GM12891 (cell line): ENCODE measurements around the gene FMN1.

Experiments
- POLR2A ChIP-seq: IDR thresholded peaks from 2 replicates; pipeline ENCODE4 v1.6.1; 2011; ENCODE audit warnings: low read depth, low read length, control low read depth
- POLR2AphosphoS5 ChIP-seq: IDR thresholded peaks from 2 replicates; pipeline ENCODE4 v1.6.1; 2011; ENCODE audit warnings: low read depth, low read length, control low read depth
- SPI1 ChIP-seq: IDR thresholded peaks from 2 replicates; pipeline ENCODE4 v1.6.1; 2011; ENCODE audit warnings: low read depth, low read length, control low read depth

GRCh38 chr15:33211176-33211808 is 16.8 kb upstream of the FMN1 start:
- TF ChIP-seq SPI1 = no peak
- no peak for TF ChIP-seq POLR2A
- TF ChIP-seq POLR2AphosphoS5 = no peak
